GM12892 (cell line): ENCODE data around the gene KCNG2.

Source experiments
- POLR2A ChIP-seq: IDR thresholded peaks from 2 replicates; pipeline ENCODE4 v1.6.1; 2011; ENCODE audit warnings: low read depth, low read length, control low read depth
- POLR2AphosphoS5 ChIP-seq: IDR thresholded peaks from 2 replicates; pipeline ENCODE4 v1.6.1; 2011; ENCODE audit warnings: low read depth, low read length, control low read depth

GRCh38 chr18:79809482-79810192 lies 11.9 kb downstream of the KCNG2 start:
- no peak for TF ChIP-seq POLR2A
- TF ChIP-seq POLR2AphosphoS5 = no peak
